Erythroblast (primary cell): ENCODE measurements around the gene SPARC.

Source experiments
- GATA1 ChIP-seq: IDR thresholded peaks from 2 replicates; pipeline ENCODE4 v1.6.1; 2011; ENCODE audit warnings: low read depth, mild to moderate bottlenecking, control low read depth, low read length, moderate library complexity
- POLR2A ChIP-seq: IDR thresholded peaks from 2 replicates; pipeline ENCODE4 v1.6.1; 2011; ENCODE audit warnings: mild to moderate bottlenecking, low read length

DNA sequence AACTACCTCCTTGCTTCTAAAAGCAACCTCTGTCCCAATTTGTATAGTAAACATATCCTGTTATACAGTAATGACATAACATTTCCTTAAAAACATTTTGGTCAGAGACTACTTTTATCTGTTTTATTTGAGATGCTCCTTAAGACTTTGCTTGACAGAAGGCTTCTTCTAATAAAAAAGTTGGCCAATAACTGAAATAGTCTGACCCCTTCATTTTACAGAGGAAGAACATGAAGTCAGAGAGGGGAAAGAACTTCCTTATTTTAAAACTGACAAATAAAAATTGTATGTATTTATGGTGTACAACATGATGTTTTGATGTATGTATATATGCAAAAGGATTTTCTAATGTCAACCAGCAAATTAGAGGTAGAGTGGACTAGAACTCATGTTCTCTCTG lies 35.8 kb upstream of the SPARC start:
- TF ChIP-seq POLR2A, result no peak
- TF ChIP-seq GATA1, result no peak
